Measurements from ENCODE around the gene SCP2D1. TPM values are rescaled to one million over a fixed set of nuclear protein-coding genes. Genes with fewer than 3 reads are reported as not detected.

The SCP2D1 gene
- polyA plus RNA-seq, 3 donors = not detected

DNA sequence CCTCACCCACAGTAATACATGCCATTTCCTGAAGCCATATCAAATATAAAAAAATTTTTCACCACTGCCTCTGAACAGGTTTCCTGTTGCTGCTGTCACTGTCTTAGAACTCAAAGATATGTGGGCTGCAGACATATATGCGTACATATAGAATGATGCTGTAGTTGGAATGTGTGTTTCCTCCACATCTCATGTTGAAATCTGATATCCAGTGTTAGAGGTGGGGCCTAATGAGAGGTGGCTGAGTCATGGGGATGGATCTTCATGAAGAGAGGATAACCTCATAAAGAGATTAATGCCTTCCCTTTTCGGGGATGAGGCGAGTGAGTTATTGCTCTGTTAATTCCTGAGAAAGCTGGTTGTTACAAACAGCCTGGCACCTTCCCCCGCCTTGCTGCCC is 7.7 kb upstream of the SCP2D1 start:
- intact Hi-C loops (cut with micrococcal nuclease) = no loop called here
- peaks cover 0 to 5% (median 4%) of the 10 kb centered on the region in 3 donors for H3K27me3 Mint-ChIP-seq (ENCODE audit: low read depth in 3 of 3)

DNA sequence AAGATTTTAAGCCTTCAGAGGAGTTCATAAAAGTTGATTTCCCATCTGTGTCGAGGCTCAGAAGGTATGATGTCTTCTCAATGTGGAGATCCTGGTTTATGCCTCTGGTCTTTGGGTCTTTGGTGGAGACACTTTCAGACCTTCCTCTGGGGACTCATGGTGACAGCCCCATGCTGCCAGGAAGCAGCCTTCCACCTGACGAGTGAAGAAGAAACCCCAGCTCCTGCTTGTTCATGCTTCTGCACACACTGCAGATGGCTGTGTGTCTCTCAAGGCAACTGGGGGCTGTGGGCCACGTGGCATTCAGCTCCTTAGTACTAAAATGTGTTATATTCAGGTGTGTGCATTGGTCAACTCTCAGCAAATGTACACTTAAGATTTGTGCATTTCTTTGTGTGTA is 4.9 kb upstream of the SCP2D1 start:
- TF ChIP-seq, protein P1, sequence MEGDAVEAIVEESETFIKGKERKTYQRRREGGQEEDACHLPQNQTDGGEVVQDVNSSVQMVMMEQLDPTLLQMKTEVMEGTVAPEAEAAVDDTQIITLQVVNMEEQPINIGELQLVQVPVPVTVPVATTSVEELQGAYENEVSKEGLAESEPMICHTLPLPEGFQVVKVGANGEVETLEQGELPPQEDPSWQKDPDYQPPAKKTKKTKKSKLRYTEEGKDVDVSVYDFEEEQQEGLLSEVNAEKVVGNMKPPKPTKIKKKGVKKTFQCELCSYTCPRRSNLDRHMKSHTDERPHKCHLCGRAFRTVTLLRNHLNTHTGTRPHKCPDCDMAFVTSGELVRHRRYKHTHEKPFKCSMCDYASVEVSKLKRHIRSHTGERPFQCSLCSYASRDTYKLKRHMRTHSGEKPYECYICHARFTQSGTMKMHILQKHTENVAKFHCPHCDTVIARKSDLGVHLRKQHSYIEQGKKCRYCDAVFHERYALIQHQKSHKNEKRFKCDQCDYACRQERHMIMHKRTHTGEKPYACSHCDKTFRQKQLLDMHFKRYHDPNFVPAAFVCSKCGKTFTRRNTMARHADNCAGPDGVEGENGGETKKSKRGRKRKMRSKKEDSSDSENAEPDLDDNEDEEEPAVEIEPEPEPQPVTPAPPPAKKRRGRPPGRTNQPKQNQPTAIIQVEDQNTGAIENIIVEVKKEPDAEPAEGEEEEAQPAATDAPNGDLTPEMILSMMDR (IDR thresholded peaks at IDR 0.05) = no peak
- WGBS (ENCODE audit: insufficient coverage) = 100% methylated on average over 2 of the region's 3 CpGs
- Histone ChIP-seq H3K27me3 (ENCODE audit: control insufficient read depth in 2 of 2, insufficient read depth in 2 of 2, low read length in 2 of 2) (no peaks in the 10 kb centered on the region), H3K36me3 (replicated peaks in 1 of 2; ENCODE audit: control insufficient read depth in 1 of 2, insufficient read depth in 2 of 2, low read length in 2 of 2) (no peaks in the 10 kb centered on the region), H3K4me3 (replicated peaks in 1 of 3; ENCODE audit: low read depth in 2 of 3, low read length in 3 of 3) (no peak overlapping the region), H3K27ac (ENCODE audit: low read depth in 1 of 2, low read length in 2 of 2) (no peak overlapping the region), H4K20me1 (ENCODE audit: insufficient read depth, low read length) (no peaks in the 10 kb centered on the region), H3K4me2 (replicated peaks; ENCODE audit: extremely low read depth, low read length, poor library complexity, severe bottlenecking) (no peak overlapping the region), H3K4me1 (ENCODE audit: control insufficient read depth in 1 of 2, insufficient read depth in 2 of 2, low read length in 2 of 2) (no peaks in the 10 kb centered on the region), H2AFZ (ENCODE audit: insufficient read depth, low read depth, low read length, poor library complexity, severe bottlenecking) (no peak overlapping the region), H3K9ac (ENCODE audit: insufficient read depth, low read length, poor library complexity, severe bottlenecking) (no peak overlapping the region), H3K9me3 (replicated peaks in 1 of 2; ENCODE audit: control insufficient read depth in 1 of 2, insufficient read depth in 1 of 2, low read length in 2 of 2) (no peaks in the 10 kb centered on the region), H3K79me2 (ENCODE audit: insufficient read depth, low read length) (no peaks in the 10 kb centered on the region)
- intact Hi-C loops (cut with micrococcal nuclease) = no loop called here
- H3K27me3 Mint-ChIP-seq (ENCODE audit: low read depth in 3 of 3) = peaks cover 0 to 5% (median 2%) of the 10 kb centered on the region in 3 donors
- H3K4me1 Mint-ChIP-seq = no peaks in the 10 kb centered on the region
- no peak for DNase-seq
- no peaks in the 10 kb centered on the region for H3K36me3 Mint-ChIP-seq
- no peak overlapping the region for H3K4me3 Mint-ChIP-seq
- no peak overlapping the region for H3K27ac Mint-ChIP-seq
- H3K9me3 Mint-ChIP-seq = peaks cover 0 to 6% (median 0%) of the 10 kb centered on the region in 7 donors

More for the DNA sequence above, 7.7 kb upstream of the SCP2D1 start:
- Histone ChIP-seq H3K36me3 (replicated peaks in 1 of 2; ENCODE audit: control insufficient read depth in 1 of 2, insufficient read depth in 2 of 2, low read length in 2 of 2) (no peaks in the 10 kb centered on the region), H2AFZ (ENCODE audit: insufficient read depth, low read depth, low read length, poor library complexity, severe bottlenecking) (no peak overlapping the region), H3K4me1 (ENCODE audit: control insufficient read depth in 1 of 2, insufficient read depth in 2 of 2, low read length in 2 of 2) (no peaks in the 10 kb centered on the region), H3K27ac (ENCODE audit: low read depth in 1 of 2, low read length in 2 of 2) (no peak overlapping the region), H3K9ac (ENCODE audit: insufficient read depth, low read length, poor library complexity, severe bottlenecking) (no peak overlapping the region), H3K27me3 (ENCODE audit: control insufficient read depth in 2 of 2, insufficient read depth in 2 of 2, low read length in 2 of 2) (no peaks in the 10 kb centered on the region), H3K79me2 (ENCODE audit: insufficient read depth, low read length) (no peaks in the 10 kb centered on the region), H3K4me2 (replicated peaks; ENCODE audit: extremely low read depth, low read length, poor library complexity, severe bottlenecking) (no peak overlapping the region), H3K9me3 (replicated peaks in 1 of 2; ENCODE audit: control insufficient read depth in 1 of 2, insufficient read depth in 1 of 2, low read length in 2 of 2) (no peaks in the 10 kb centered on the region), H3K4me3 (replicated peaks in 1 of 3; ENCODE audit: low read depth in 2 of 3, low read length in 3 of 3) (no peak overlapping the region), H4K20me1 (ENCODE audit: insufficient read depth, low read length) (no peaks in the 10 kb centered on the region)
- no peaks in the 10 kb centered on the region for H3K36me3 Mint-ChIP-seq
- no peak for DNase-seq
- no peak overlapping the region for H3K27ac Mint-ChIP-seq
- H3K4me1 Mint-ChIP-seq = no peaks in the 10 kb centered on the region
- H3K4me3 Mint-ChIP-seq = no peak overlapping the region
- WGBS (ENCODE audit: insufficient coverage) = 66% methylated on average over 4 of the region's 4 CpGs
- TF ChIP-seq, protein P1 (IDR thresholded peaks at IDR 0.05) = no peak
- H3K9me3 Mint-ChIP-seq = peaks cover 0 to 6% (median 0%) of the 10 kb centered on the region in 7 donors

Measured in CD14-positive monocyte (primary cell).